HG02973 (cell line): ENCODE data around the gene RBBP5.

Experiments used
- ATAC-seq: cut with Tn5 transposase; IDR thresholded peaks from one replicate; pipeline ENCODE4 v1.9.1; 2021; ENCODE audit warnings: moderate library complexity; ENCODE audit not compliant: unreplicated experiment

RBBP5 gene

DNA sequence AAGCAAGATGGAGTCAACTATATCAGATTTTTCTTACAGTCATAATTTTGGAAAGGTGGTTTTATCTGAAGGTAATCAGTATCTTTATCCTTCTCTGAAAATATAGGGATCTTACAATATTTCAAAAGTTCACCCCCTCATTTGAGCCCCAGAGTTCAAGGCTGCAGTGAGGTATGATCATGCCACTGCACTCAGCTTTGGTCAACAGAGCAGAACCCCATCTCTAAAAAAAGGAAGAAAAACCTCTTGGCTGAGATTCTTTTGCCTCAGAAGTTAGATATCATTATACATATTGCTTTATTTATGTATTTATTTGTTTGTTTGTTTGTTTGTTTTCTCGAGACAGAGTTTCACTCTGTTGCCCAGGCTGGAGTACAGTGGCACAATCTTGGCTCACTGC, 11.5 kb upstream of the RBBP5 start:
- ATAC-seq = no peak

DNA sequence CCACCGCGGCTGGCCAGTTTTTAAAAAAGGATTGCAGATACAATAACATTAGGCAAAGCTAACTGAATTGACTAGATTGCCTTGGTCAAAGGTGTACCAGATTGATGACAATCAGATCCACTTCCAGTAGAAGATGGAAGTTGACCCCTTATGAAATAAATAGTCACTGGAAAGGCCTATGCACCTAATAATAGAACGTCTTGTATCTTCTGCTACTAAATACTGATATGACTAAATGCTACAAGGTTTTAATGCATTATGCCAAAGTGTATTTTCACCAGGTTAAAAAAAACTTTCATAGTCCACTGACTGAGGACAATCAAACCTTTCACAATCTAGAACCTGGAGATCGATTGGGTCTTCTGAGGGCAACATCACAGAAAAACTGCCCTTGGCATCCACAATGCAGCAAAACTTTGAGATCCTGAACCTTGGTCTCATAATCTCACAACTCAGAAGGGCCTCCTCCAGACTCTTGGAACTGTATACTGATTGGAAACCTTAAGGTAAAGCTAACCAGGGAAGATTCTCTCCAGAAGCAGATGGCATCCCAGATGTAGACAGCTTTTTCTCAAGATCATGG, 7.8 kb upstream of the RBBP5 start:
- ATAC-seq = no peak

DNA sequence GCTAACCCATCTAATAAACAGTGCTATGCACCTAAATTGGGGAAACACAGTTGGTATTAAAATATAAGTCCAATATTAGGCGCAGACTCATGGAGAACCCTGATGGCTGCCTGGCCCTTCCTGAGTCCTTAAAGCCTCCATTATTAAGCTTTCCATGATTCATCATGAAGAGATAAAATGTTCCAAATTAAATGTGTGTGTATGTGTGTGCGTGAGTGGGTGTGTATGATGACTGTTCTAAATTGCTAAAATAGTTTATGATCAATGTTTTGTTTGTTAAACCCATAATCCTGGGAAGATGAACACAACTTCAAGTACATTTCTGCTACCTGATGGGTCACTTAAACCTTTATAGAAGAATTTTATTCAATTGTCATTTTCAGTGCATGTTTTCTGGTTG, 6.3 kb upstream of the RBBP5 start:
- ATAC-seq = no peak

DNA sequence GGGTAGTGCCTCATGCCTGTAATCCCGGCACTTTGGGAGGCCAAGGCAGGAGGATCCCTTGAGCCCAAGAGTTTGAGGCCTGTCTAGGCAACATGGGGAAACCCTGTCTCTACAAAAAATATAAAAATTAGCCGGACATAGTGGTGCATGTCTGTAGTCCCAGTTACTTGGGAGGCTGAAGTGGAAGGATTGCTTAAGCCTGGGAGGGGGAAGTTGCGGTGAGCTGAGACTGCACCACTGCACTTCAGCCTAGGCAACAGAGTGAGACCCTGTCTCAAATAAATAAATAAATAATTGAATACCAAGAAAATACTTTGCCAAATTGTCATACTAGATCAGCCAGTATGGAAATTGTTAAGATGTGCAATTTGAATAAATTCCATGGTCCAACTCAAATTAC, 5.9 kb upstream of the RBBP5 start:
- ATAC-seq = no peak

DNA sequence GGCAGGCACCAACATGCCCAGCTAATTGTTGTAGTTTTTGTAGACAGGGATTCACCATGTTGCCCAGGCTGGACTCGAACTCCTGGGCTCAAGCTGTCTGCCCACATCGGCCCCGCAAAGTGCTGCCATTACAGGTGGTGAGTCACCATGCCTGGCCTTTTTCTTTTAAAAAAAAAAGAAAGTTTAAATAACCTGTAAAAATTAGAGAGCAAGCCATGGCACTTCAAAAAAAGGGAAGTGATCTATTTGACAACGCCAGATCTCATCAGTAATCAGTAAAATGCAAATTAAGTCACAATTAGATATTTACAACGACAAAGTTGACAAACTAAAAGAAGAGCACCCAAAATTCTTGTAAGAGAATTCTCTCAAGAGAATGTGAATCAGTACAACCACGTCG, 2.9 kb upstream of the RBBP5 start:
- ATAC-seq = no peak

DNA sequence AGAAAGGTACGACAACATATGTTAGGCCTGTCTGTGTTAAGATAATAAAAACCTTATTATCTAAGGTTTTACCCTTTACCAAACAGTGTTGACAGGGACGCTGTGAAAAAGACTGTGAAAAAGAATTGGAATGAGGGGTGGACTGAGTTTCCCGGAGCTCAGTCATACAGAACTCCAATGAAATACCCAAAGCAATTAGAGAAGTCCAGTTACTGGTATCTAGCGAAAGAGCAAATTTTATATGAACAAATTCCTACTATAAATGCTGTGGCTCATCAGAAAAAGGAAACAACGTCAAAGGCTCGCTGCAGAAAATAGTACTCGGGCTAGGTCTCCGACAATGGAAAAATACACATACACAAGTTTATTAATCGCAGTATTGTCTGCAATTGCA, 708 bp upstream of the RBBP5 start:
- no peak for ATAC-seq

DNA sequence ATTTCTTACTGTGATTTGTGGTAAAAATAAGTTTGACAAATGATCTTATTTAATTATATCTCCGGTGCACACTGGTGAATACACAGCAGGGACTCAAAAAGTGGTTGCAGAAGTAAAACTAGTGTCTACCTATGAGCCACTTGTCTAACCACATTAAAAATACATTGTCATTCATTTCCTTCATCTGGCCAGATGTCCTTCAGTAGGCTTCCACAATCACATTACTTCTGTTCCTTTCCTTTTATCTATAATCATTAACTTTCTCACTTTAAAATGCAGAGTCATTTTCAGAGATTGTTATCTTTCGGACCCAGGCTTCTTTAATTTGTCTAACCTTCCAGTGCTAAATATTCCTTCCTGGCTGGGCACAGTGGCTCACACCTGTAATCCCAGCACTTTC, 3.0 kb downstream of the RBBP5 start:
- ATAC-seq = no peak

DNA sequence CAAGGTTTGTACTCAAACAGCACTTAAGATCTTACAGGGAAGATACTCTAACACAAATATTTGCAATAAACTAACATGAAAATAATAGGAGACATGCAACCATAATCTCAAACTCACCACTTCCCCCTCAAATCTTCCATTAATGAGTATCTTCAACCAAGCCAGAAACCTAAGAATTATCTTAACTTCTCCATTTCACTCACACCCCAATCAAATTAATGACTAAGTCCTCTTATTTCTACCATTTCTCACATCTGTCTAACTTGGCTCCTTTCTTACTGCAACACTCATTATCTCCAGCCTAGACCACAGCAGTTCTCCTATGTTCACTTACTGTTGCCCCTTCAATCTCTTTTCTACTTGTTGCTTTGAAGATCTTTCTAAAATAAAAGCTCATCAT, 10.4 kb downstream of the RBBP5 start:
- ATAC-seq = no peak

DNA sequence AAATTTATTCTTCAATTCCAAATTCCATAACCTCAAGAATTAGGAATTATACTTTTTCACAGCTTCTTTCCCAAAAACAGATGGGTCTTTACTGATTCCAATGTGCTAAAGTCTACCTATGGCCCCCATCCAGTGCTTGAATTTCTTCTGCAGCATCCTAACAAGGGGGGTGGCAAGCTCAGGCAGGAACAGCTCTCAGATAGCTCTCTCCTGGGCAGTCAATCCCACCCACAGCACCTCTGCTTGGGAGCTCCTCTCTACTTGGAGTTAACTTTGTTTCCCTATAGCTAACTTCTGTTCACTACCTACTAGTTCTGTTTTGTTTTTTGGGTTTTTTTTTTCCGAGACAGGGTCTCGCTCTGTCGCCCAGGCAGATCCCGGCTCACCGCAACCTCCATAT, 12.1 kb downstream of the RBBP5 start:
- ATAC-seq = no peak

DNA sequence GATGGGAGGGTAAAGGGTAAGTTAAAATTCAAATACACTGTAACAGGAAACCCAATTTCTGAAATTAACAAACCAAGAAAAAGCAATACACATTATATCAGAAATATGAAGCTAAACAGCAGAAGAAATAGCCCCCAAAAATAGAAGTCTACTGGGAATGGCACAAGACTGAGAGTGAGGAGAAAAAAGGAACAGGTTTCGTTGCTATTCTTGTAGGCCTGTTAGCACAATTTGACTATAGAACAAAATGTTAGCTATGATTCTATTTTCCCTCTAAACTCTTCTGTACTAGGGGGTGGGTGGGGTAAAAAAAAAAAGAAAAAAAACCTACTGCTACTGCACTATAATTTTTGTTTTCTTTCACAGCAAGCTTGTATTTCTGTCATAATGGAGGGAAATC, 12.5 kb downstream of the RBBP5 start:
- no peak for ATAC-seq

DNA sequence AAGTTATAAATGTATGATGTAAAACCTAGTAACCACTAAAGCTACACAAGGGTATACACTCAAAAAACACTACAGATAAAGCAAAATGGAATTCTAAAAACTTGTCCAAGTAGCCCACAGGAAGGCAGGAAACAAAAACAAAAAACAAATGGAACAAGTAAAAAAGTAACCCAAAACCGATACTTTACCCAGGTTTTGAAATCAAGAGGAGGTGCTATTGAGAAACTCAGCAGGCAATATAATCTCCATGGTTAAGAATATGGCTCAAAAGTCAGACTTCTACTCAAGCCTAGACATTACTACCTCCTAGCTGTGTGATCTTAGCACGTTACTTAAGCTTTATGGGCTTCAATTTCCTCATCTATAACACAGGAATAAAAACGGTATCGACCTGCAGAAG, 13.3 kb downstream of the RBBP5 start:
- ATAC-seq = no peak

DNA sequence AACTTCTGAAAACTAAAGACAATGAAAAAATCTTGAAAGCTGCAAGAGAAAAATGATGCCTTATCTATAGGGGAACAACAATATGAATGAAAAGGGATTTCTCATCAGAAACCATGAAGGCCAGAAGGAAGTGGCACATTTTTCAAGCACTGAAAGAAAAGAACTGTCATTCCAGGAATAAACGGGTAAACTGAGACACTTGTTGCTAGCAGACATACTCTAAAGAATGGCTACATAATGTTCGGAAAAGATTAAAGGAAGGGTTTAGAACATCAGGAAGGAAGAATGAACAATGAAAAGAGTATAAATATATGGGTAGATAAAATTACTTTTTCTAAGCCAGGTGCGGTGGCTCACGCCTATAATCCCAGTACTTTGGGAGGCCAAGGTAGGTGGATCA, 14.5 kb downstream of the RBBP5 start:
- no peak for ATAC-seq

DNA sequence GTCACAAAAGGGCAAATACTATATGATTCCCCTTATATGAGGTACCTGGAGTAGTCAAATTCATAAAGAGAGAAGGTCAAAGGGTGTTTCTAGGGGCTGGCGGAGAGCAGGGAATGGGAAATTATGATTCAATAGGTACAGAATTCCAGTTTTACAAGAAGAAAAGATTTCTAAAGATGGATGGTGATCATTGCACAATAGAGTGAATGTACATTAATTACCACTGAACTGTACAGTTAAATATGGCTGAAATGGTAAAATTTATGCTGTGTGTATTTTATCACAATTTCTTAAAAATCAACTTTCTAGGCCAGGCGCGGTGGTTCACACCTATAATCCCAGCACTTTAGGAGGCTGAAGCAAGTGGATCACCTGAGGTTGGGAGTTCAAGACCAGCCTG, 19.4 kb downstream of the RBBP5 start:
- ATAC-seq = no peak

DNA sequence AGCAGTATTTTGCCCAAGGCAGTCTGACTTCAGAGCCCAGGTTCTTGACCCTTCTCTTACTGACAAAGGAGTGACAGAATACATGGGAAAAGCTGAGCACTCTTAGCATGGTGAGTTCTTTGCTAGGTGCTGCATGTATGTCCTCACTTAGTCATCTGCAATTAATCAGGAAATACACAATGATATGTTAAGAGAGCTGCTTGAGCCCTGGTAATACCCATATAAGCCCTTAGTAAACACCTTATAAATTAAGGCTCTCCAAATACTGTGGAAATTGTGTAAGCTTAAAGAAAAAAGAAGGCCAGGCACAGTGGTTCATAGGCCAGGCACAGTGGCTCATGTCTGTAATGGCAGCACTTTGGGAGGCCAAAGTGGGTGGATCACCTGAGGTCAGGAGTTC, 23.5 kb downstream of the RBBP5 start:
- ATAC-seq = no peak

DNA sequence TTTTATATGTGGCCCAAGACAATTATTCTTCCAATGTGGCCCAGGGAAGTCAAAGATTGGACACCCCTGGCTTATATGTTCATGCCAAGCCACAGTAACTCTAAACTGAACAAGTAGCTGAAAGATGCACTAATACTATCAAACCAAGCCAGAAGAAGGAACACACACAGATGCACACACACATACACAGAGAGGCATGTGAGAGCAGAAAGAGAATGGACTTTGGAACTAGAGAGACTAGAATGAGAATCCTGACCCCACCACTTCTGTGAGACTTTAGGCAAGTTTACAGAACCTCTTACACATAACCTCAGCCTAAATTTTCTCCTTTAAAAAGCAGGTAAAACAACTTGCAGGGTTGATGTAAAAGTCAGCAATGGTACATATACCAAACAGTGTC, 26.4 kb downstream of the RBBP5 start:
- ATAC-seq = no peak

DNA sequence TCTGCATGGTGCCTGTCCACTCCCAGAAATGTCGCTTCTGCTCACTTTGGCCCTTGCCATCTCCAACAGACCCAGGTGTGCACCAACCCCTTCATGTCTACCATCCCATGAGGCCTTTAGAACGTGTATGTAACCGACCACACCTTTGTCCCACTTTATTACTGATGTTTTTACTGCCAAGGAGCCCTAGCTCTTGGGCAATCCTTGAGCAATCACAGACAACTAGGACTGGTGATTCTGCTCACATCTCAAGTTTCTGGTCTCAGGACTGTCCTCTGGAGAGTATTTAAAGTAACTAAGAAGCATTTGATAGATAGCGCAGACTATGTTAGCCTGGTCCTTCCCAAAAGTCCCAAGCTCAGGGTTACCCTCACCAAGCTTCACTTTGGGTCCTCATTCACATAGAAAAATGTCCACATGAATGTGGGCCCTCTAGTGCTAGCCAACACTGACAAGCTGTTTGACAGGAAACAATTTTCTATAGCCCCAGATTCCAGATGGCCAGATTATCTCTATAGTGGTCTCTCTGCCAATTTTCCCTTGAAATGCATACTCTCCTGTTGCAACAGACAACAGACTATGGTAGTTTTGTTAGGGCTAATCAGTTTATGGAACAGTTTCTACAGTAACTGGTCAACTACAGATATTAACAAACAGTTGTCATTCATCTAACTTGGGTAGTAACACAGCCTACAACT, 30.6 kb downstream of the RBBP5 start:
- ATAC-seq = no peak

DNA sequence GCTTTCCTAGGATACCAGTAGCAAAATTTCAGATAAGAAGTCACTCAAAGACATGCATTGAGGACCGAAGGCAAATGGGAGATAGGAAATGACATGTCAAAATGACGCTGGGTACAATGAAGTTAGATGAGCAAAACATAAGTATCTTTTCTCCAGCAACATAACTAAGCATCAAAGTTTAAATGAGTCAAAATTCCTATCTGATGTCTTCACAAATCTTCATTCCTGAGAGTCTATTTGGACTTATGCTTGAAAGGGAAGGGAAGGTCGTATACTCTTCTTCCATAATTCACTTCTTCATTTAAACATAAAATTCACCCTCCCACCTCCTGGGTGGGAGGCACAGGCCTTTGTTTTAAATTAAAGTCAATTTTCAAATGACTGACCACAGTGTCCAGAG, 33.4 kb downstream of the RBBP5 start:
- no peak for ATAC-seq

DNA sequence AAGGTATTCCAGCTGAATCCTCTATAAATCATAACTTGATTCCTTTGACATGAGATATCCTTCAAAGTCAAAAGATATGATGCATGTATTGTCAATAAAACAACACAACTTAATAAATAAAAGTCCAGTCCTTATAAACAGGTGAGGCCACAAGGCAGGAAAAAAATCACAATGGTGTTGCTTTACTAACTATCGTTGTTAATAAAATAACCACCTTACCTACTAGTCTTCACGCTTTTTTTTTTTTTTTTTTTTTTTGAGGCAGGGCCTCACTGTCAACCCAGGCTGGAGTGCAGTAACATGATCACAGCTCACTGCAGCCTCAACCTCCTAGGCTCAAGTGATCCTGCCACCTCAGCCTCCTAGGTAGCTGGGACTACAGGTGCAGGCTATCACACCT, 37.4 kb downstream of the RBBP5 start, which contains the start of gene TMEM81:
Gene TMEM81, minus strand, starts transcription at position 101 of the 400 bp plus-strand sequence. CDS start 140 bp downstream, outside the sequence.
- no peak for ATAC-seq

DNA sequence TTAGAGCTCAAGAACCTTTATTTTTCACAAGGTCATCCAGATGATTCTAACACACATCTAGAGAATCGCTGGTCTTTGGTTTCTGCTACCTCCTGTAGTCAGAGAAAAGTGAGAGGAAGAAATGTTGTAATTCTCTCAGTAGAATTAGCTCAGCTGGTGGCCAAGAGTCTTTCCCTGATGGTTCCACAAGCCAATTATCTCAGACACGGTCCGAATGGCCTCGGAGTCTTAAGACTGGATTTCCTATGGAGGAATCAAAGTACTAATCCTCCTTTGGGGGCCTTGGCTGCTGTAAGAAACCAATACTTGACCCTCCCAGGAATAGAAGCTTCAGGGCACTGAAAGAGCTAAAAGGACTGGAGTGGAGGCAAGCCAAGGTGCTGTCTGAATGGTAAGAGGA, 39.3 kb downstream of the RBBP5 start:
- ATAC-seq = no peak

DNA sequence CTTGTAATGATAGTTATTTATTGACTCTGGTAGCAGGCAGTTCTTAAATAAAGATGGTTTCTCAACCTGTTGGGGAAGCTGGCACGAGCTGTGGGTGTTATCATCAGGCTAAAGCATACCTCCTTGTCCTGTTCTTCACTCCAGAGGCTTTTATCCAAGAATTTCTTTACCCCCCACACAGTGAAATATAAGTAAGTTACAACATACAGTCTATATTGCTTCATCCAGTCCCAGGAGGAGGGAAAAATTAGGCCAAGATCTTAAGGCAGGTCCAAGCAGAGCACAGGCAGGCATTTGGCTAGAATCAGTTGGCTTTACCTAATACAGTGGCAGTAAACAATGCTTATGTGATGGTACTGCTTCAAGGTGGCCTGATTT, 43.9 kb downstream of the RBBP5 start:
- ATAC-seq = no peak

DNA sequence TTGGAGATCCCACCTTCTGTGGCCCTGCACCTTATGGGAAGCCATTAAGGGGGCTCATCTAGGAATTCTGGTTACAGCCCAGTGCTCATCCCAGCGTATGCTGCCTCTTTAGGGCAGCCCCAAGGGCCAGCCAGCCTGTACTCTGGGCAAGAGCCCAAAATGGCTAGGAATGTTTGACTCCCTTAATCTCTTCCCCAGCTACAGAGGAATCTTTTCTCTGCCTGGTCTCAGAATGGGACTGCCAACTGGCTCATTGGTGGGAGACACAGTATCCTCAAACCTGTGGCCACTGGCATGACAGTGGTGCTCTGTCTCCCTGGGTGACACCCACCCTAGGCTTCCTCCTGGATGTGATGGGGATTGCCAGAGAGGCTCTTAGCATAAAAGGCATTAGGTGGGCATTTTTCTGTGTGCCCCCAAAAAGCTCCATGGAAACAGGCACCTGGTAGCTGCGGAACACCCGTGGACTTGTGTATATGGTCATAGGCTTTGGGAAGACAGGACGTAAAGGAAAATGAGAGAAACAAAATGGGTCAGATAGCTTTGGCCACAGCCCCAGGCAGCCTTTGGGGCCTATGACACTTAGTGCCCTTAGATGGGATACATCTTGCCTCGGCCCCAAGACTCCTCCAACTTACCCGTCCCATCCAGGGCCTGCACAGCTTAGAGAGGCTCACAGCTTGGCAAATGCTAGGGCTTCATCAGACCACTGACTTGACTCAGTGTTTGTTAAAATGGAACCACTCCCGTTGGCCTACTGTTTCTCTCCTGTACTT, 44.4 kb downstream of the RBBP5 start:
- no peak for ATAC-seq

DNA sequence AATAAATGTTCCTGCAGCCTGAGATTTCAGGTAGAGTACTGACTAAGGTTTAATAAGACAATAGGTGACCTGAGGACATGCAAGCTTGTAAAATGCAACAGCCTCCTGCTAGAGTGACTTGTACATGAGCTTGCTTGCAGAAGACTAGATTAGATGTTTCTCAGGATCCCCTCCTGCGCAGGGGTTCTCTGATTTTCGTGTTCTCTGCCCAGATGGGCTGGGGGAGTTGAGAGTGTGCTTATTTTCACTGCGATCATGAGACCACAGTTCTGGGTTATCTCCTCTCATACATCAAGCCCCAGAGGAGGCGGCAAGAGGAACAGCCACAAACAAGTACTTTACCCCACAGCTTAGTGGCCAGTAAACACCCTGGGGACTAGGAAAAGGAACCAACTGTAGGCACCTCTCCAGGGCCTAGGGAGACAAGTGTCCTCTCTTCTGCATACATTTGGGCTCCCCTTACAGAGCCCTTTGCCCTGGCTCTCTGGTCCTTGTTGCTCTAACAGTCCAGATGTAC, 45.5 kb downstream of the RBBP5 start:
- no peak for ATAC-seq
